GM19099 (cell line): ENCODE results near the gene UBXN10.

ENCODE experiments used
- POLR2A ChIP-seq: IDR thresholded peaks from 3 replicates; pipeline ENCODE4 v1.6.1; 2011; ENCODE audit warnings: low read depth; ENCODE audit not compliant: insufficient read length; ENCODE audit errors: extremely low read depth

The UBXN10 gene

GRCh38 chr1:20167126-20167525, 18.8 kb upstream of the UBXN10 start:
- TF ChIP-seq POLR2A: no peak

- no peak for TF ChIP-seq POLR2A
Observed at GRCh38 chr1:20168564-20169491, 17.1 kb upstream of the UBXN10 start.

- TF ChIP-seq POLR2A: no peak
Observed at GRCh38 chr1:20169932-20170331, 16.0 kb upstream of the UBXN10 start.

GRCh38 chr1:20172033-20172590, 13.8 kb upstream of the UBXN10 start:
- TF ChIP-seq POLR2A: no peak

GRCh38 chr1:20174937-20175666, 10.8 kb upstream of the UBXN10 start:
- no peak for TF ChIP-seq POLR2A

GRCh38 chr1:20178634-20179370, 7.1 kb upstream of the UBXN10 start:
- TF ChIP-seq POLR2A: no peak

- TF ChIP-seq POLR2A: no peak
Observed at GRCh38 chr1:20179371-20180128, 6.3 kb upstream of the UBXN10 start.

- TF ChIP-seq POLR2A: no peak
Observed at GRCh38 chr1:20180129-20180843, 5.6 kb upstream of the UBXN10 start.

- no peak for TF ChIP-seq POLR2A
Observed at GRCh38 chr1:20180844-20181207, 5.1 kb upstream of the UBXN10 start.

- TF ChIP-seq POLR2A: no peak
Observed at GRCh38 chr1:20182415-20182814, 3.5 kb upstream of the UBXN10 start.

- no peak for TF ChIP-seq POLR2A
Observed at GRCh38 chr1:20183035-20183434, 2.9 kb upstream of the UBXN10 start.

- no peak for TF ChIP-seq POLR2A
Observed at GRCh38 chr1:20183616-20184271, 2.2 kb upstream of the UBXN10 start.

- TF ChIP-seq POLR2A: no peak
Observed at GRCh38 chr1:20184481-20184900, 1.4 kb upstream of the UBXN10 start.
